ENCODE measurements around the gene RPS13. TPM values are rescaled to one million over a fixed set of nuclear protein-coding genes. Genes with fewer than 3 reads are reported as not detected.
A peak's percentile ranks its signal among the peaks of the same experiment; 100 is the strongest.
"Not testable (repeated sequence)": the region's sequence is repeated elsewhere in the genome, so short reads cannot be mapped to it uniquely, and the experiment has no call there.

Gene RPS13
- total and polyA plus RNA-seq, 4 donors: 652 to 1,941 (median 1,153) TPM

DNA sequence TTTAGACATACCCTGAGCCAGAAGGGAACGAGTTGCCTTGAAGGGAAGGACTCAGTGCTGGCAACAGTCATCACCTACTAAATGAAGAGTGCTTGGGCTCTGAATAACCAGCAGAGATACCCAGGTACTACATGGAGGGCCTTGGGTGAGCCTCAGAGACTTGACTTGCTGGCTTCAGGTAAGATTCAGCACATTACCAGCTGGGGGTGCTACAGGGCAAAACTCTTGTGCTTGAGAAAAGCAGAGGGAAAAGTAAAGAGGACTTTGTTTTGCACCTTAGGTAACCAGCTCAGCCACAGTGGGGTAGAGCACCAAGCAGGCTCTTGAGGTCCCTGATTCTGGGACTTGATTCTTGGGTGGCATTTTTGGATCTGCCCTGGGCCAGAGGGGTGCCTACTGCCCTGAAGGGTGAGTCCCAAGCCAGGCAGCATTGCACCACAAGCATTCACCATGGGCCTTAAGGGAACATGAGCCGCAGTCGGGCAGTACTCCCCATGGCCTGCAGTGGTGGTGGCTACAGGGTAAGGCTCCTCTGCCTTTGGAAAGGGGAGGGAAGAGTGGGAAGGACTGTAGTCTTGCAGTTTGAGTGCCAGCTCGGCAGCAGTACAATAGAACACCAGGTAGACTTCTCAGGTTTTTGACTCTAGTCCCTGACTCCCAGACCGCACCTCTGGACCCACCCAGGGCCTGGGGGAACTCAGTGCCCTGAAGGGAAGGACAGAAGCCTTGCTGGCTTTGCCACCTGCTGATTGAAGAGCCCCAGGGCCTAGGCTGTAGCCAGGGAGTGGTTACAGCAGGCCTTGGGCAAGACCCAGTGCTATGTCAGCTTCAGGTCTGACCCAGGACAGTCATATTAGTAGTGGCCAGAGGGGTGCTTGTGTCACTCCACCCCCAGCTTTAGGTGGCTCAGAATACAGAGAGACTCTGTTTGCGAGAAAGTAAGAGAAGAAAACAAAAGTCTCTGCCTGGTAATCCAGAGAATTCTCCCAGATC lies 40.5 kb downstream of the RPS13 start:
- no peak overlapping the region for H3K9ac ChIP-seq (ENCODE audit: insufficient read depth in 1 of 2, low read length in 2 of 2)
- H3K27ac ChIP-seq (ENCODE audit: low read depth in 1 of 2, low read length in 1 of 2): no peak overlapping the region
- no peaks in the 10 kb centered on the region for H3K27me3 ChIP-seq (ENCODE audit: control insufficient read depth in 3 of 3, insufficient read depth in 3 of 3, low read length in 2 of 3)
- TF ChIP-seq, protein P1, sequence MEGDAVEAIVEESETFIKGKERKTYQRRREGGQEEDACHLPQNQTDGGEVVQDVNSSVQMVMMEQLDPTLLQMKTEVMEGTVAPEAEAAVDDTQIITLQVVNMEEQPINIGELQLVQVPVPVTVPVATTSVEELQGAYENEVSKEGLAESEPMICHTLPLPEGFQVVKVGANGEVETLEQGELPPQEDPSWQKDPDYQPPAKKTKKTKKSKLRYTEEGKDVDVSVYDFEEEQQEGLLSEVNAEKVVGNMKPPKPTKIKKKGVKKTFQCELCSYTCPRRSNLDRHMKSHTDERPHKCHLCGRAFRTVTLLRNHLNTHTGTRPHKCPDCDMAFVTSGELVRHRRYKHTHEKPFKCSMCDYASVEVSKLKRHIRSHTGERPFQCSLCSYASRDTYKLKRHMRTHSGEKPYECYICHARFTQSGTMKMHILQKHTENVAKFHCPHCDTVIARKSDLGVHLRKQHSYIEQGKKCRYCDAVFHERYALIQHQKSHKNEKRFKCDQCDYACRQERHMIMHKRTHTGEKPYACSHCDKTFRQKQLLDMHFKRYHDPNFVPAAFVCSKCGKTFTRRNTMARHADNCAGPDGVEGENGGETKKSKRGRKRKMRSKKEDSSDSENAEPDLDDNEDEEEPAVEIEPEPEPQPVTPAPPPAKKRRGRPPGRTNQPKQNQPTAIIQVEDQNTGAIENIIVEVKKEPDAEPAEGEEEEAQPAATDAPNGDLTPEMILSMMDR (IDR thresholded peaks at IDR 0.05; ENCODE audit: control extremely low read depth, extremely low read depth): no peak
- 81 to 85% methylated on average over 6 of the region's 6 CpGs for WGBS, 2 donors
- ATAC-seq (ENCODE audit: insufficient read depth, low FRiP score) (peak; percentile 11), DNase-seq (peak in 1 of 3 donors; percentile 3)
- no peaks in the 10 kb centered on the region for H3K36me3 ChIP-seq (ENCODE audit: control insufficient read depth in 4 of 4, insufficient read depth in 4 of 4, low read length in 4 of 4)
- H3K4me1 ChIP-seq (ENCODE audit: control insufficient read depth in 5 of 5, insufficient read depth in 5 of 5, low read length in 5 of 5): no peaks in the 10 kb centered on the region
- H3K4me3 ChIP-seq: no peak overlapping the region
- peaks cover 0 to 3% (median 0%) of the 10 kb centered on the region in 4 donors for H3K9me3 ChIP-seq (ENCODE audit: control insufficient read depth in 4 of 4, insufficient read depth in 3 of 4, low read length in 3 of 4)

DNA sequence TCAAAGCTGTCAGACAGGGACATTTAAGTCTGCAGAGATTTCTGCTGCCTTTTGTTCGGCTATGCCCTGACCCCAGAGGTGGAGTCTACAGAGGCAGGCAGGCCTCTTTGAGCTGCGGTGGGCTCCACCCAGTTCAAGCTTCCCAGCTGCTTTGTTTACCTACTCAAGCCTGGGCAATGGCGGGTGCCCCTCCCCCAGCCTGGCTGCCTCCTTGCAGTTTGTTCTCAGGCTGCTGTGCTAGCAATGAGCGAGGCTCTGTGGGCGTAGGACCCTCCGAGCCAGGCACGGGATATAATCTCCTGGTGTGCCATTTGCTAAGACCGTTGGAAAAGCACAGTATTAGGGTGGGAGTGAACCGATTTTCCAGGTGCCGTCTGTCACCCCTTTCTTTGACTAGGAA lies 43.4 kb downstream of the RPS13 start:
- ATAC-seq (ENCODE audit: insufficient read depth, low FRiP score); H3K36me3 ChIP-seq (ENCODE audit: control insufficient read depth in 4 of 4, insufficient read depth in 4 of 4, low read length in 4 of 4); H3K27ac ChIP-seq (ENCODE audit: low read depth in 1 of 2, low read length in 1 of 2); H3K27me3 ChIP-seq (ENCODE audit: control insufficient read depth in 3 of 3, insufficient read depth in 3 of 3, low read length in 2 of 3); DNase-seq; H3K9me3 ChIP-seq (ENCODE audit: control insufficient read depth in 4 of 4, insufficient read depth in 3 of 4, low read length in 3 of 4); H3K4me1 ChIP-seq (ENCODE audit: control insufficient read depth in 5 of 5, insufficient read depth in 5 of 5, low read length in 5 of 5); H3K4me3 ChIP-seq; H3K9ac ChIP-seq (ENCODE audit: insufficient read depth in 1 of 2, low read length in 2 of 2): not testable (repeated sequence)
- WGBS, 2 donors: 94 to 95% methylated on average over 10 of the region's 10 CpGs

DNA sequence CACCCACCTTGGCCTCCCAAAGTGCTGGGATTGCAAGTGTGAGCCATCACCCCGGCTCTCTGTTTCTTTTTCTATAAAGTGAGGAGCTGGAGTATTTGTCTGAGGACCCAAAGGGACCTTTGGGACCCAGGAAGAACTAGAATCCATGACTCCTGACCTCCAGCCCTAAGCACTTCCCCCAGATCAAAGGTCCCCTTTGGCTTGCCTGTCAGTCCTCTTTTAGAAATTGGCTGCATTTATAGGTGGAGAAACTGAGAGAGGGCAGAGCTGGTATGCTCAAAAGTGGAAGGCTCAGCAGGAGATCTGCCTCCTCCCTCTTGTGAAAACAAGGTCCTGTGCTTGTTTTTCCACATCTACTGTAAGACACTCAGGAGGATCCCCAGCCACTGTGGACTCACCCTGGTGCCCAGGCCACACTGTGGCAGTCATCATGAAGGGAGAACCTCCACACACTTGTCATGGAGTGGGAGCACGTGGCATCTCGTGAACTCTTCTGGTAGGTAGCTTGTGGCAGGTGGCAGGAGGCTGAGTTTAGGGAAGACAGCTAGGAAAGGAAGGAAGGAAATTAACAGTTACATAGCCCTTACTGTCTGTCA lies 50.9 kb downstream of the RPS13 start:
- no peaks in the 10 kb centered on the region for H3K9me3 ChIP-seq (ENCODE audit: control insufficient read depth in 4 of 4, insufficient read depth in 3 of 4, low read length in 3 of 4)
- H3K27ac ChIP-seq (ENCODE audit: low read depth in 1 of 2, low read length in 1 of 2): no peak overlapping the region
- H3K27me3 ChIP-seq (ENCODE audit: control insufficient read depth in 3 of 3, insufficient read depth in 3 of 3, low read length in 2 of 3): no peaks in the 10 kb centered on the region
- no peak overlapping the region for H3K9ac ChIP-seq (ENCODE audit: insufficient read depth in 1 of 2, low read length in 2 of 2)
- ATAC-seq (ENCODE audit: insufficient read depth, low FRiP score) (no peak), DNase-seq (no peak)
- H3K4me1 ChIP-seq (ENCODE audit: control insufficient read depth in 5 of 5, insufficient read depth in 5 of 5, low read length in 5 of 5): no peaks in the 10 kb centered on the region
- 75 to 79% methylated on average over 3 of the region's 3 CpGs for WGBS, 2 donors
- no peak overlapping the region for H3K4me3 ChIP-seq
- no peaks in the 10 kb centered on the region for H3K36me3 ChIP-seq (ENCODE audit: control insufficient read depth in 4 of 4, insufficient read depth in 4 of 4, low read length in 4 of 4)
- TF ChIP-seq, protein P1 (IDR thresholded peaks at IDR 0.05; ENCODE audit: control extremely low read depth, extremely low read depth): no peak

DNA sequence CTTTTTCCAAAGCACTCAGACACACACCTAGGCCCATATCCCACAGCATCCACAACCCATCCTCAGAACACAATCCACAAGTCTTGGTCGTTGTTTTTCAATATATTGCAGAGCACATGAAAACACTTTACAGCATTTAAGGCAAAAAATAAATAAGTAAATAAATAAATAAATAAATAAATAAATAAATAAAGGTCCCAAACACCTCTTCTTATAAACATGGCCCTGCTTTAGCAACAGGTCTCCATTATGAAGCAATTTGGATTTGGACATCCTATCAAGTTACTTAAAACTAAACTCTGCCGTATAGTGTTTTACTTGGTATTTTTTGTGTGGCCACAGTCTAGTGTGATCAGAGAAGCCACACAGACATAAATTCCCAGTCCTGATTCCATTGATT lies 52.5 kb downstream of the RPS13 start:
- no peak for DNase-seq
- no peaks in the 10 kb centered on the region for H3K27me3 ChIP-seq (ENCODE audit: control insufficient read depth in 3 of 3, insufficient read depth in 3 of 3, low read length in 2 of 3)
- WGBS, 2 donors: 76 to 84% methylated on average over 2 of the region's 2 CpGs
- H3K9me3 ChIP-seq (ENCODE audit: control insufficient read depth in 4 of 4, insufficient read depth in 3 of 4, low read length in 3 of 4): no peaks in the 10 kb centered on the region
- no peak overlapping the region for H3K27ac ChIP-seq (ENCODE audit: low read depth in 1 of 2, low read length in 1 of 2)
- no peak for ATAC-seq (ENCODE audit: insufficient read depth, low FRiP score)
- H3K36me3 ChIP-seq (ENCODE audit: control insufficient read depth in 4 of 4, insufficient read depth in 4 of 4, low read length in 4 of 4): no peaks in the 10 kb centered on the region
- H3K4me3 ChIP-seq: no peak overlapping the region
- no peak overlapping the region for H3K9ac ChIP-seq (ENCODE audit: insufficient read depth in 1 of 2, low read length in 2 of 2)
- H3K4me1 ChIP-seq (ENCODE audit: control insufficient read depth in 5 of 5, insufficient read depth in 5 of 5, low read length in 5 of 5): no peaks in the 10 kb centered on the region
- TF ChIP-seq, protein P1 (IDR thresholded peaks at IDR 0.05; ENCODE audit: control extremely low read depth, extremely low read depth): no peak
